ENCODE measurements around the gene CYB561A3.
A peak's percentile ranks its signal among the peaks of the same experiment; 100 is the strongest.

The CYB561A3 gene

DNA sequence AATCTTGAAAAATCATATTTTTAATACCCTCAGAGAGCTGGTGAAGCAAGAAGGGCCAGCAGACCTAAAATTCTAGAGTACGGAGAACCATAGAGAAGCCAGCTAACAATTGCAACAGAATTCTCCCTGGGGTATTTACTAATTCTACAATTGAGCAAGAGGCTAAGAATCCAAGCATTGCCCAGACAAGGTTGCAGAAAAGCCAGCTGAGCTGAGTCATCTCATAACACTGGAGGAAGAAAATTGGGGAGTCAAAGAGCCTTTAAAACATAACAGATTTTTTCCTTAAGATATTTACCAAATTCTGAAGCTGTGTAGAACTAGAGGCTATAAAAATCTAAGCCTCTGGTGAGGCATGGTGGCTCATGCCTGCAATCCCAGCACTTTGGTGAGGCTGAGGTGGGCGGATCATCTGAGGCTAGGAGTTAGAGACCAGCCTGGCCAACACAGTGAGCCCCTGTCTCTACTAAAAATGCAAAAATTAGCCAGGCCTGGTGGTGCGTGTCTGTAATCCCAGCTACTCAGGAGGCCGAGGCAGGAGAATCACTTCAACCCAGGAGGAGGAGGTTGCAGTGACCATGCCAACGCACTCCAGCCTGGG is 17.1 kb upstream of the CYB561A3 start:
- no peak for TF ChIP-seq CTCF (conservative IDR thresholded peaks at IDR 0.05; ENCODE audit: low read length)
- DNase-seq (ENCODE audit: low read depth): peak; percentile 98
- no peak overlapping the region for H3K4me3 ChIP-seq (ENCODE audit: low read length)

GRCh38 chr11:61377461-61378160 is 15.9 kb upstream of the CYB561A3 start:
- no peak for TF ChIP-seq CTCF (conservative IDR thresholded peaks at IDR 0.05; ENCODE audit: low read length)
- peak; percentile 60 for DNase-seq (ENCODE audit: low read depth)
- no peak overlapping the region for H3K4me3 ChIP-seq (ENCODE audit: low read length)

GRCh38 chr11:61375761-61376108 is 14.1 kb upstream of the CYB561A3 start:
- no peak for TF ChIP-seq CTCF (conservative IDR thresholded peaks at IDR 0.05; ENCODE audit: low read length)
- no peak overlapping the region for H3K4me3 ChIP-seq (ENCODE audit: low read length)
- DNase-seq (ENCODE audit: low read depth): no peak

DNA sequence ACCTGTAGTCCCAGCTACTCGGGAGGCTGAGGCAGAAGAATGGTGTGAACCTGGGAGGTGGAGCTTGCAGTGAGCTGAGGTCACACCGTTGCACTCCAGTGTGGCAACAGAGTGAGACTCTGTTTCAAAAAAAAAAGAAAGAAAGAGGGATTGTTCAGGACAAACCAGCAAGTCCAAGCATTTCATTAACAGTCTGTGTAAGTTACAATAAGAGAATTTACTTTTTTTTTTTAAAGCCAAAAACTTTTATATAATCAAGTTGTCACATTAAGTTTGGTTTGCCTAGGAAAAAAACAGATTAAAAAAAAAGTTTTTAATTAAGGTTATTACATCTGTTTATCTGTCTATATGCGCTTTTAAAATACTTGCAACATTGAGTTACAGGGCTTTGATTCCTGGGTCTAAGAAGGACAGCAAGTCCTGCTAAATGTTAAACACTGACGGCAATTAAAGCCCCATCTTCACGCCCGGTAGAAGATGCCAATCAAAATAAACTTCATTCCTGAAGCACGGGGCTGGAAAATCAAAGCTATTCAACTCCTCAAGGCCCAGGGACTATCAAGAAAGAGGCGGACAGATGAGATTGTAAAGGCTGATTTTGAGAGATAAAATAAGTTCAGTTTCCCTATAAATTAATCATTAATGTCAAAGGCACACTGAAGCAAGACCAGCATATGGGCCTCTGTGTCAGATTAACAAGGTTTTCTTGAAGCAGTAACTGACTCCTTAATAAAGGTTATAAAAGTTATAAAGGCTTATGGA is 11.2 kb upstream of the CYB561A3 start:
- H3K4me3 ChIP-seq (ENCODE audit: low read length): no peak overlapping the region
- no peak for DNase-seq (ENCODE audit: low read depth)
- no peak for TF ChIP-seq CTCF (conservative IDR thresholded peaks at IDR 0.05; ENCODE audit: low read length)

- no peak for TF ChIP-seq CTCF (conservative IDR thresholded peaks at IDR 0.05; ENCODE audit: low read length)
- no peak overlapping the region for H3K4me3 ChIP-seq (ENCODE audit: low read length)
- DNase-seq (ENCODE audit: low read depth): no peak
These were observed 8.8 kb upstream of the CYB561A3 start for GRCh38 chr11:61370349-61371005.

- DNase-seq (ENCODE audit: low read depth): peak; percentile 90
- TF ChIP-seq CTCF (conservative IDR thresholded peaks at IDR 0.05; ENCODE audit: low read length): no peak
These were observed 8.0 kb upstream of the CYB561A3 start for GRCh38 chr11:61369372-61370348.

More at GRCh38 chr11:61369372-61370348, 8.0 kb upstream of the CYB561A3 start:
- H3K4me3 ChIP-seq (ENCODE audit: low read length): no peak overlapping the region

Measured in AG10803 (cell line).